Choroid plexus epithelial cell (primary cell): ENCODE measurements around the gene IL1R2.
A peak's percentile ranks its signal among the peaks of the same experiment; 100 is the strongest.

Experiments used
- DNase-seq: peaks from one replicate; pipeline ENCODE4 v3.0.0-alpha.2; 2010; ENCODE audit warnings: low read depth
- H3K4me3 ChIP-seq: 2 replicates; pipeline ENCODE4 v1.5.1; 2011; ENCODE audit warnings: low read depth, mild to moderate bottlenecking, control low read depth, low read length, moderate library complexity
- TF ChIP-seq, protein P1 (sequence below): conservative IDR thresholded peaks from 2 replicates; pipeline ENCODE4 v1.5.1; 2011; ENCODE audit warnings: low read depth, mild to moderate bottlenecking, control low read depth, inconsistent platforms, low read length, moderate library complexity

Gene IL1R2

DNA sequence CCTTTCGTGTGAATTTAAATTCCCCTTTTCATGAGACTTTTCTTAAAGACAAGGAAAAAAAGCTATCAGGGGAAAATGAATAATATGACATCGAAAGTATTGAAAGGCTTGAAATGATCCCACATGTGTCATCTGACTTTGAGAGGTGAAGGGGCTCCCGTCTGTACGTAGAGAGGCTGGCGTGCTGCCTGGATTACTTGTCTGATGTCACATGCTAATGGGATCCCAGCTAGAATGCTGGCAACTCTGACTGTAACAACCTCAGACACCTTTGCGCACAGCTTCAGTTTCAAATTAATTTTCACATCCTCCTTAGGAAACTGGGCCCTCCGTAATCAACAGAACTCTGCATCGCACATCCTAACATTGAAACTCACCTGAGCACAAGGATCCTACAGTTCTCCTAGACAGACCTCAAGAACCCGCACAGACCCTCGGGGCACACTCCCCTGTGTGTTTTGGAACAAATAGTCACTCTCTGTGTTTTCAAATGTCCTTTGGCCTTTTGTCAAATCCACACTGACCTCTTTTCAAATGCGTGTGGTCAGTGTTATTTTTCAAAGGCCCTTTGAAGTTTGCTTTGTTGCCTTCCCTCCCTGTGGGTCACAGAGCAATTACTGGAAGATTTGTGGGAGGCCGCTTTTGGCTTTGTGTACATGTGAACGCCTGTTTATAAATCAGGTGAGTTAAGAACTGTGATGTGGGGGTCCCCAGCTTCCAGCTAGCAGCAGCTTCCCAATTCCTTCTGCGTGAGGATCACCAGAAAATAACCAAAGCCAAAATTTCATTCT lies 65.9 kb downstream of the IL1R2 start:
- H3K4me3 ChIP-seq, result no peak overlapping the region
- TF ChIP-seq, protein P1, sequence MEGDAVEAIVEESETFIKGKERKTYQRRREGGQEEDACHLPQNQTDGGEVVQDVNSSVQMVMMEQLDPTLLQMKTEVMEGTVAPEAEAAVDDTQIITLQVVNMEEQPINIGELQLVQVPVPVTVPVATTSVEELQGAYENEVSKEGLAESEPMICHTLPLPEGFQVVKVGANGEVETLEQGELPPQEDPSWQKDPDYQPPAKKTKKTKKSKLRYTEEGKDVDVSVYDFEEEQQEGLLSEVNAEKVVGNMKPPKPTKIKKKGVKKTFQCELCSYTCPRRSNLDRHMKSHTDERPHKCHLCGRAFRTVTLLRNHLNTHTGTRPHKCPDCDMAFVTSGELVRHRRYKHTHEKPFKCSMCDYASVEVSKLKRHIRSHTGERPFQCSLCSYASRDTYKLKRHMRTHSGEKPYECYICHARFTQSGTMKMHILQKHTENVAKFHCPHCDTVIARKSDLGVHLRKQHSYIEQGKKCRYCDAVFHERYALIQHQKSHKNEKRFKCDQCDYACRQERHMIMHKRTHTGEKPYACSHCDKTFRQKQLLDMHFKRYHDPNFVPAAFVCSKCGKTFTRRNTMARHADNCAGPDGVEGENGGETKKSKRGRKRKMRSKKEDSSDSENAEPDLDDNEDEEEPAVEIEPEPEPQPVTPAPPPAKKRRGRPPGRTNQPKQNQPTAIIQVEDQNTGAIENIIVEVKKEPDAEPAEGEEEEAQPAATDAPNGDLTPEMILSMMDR, result no peak
- peak; percentile 88 for DNase-seq

DNA sequence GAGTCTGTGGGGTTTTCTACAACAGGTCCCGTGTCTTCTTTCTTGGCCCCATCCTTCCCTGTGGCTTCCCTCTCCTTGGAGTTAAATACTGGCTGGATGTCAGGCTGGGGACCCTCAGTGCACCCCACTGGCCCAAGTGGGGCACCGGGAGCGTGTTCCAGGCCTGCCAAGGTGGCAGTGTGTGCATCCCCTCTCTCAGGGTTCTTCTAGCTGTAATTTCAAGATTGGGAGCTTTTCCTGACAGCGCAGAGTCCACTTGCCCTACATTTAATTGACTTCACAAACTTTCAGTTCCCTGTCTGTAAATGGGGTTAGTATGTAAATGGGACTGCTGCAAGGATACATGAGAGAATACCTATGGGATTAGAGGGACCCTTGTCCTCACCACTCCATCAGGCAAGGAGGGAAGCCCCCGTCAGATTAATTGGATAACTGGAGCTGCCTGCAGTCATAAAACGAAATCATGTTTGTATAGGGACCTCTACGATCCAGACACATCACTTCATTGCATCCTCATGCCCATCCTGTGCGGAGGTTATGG lies 66.6 kb downstream of the IL1R2 start:
- no peak for DNase-seq
- H3K4me3 ChIP-seq, result no peak overlapping the region
- TF ChIP-seq, protein P1, result no peak

DNA sequence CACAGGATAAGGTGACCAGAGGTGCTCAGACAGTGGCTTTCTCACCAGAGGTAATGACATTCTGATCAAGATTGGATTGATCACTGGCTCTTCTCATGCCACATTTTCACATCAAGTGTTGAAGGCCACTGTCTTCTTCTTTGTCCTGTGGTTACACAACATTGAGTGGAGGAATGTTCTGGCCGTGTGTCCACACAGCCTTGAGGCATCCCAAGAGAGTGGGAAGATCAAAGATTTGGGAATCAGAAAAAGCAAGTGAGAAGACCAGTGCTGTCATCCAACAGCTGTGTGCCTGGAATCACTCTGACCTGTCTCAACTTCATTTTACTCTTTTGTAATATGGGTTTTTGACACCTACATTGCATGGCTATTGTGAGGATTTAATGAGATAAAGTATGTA lies 67.4 kb downstream of the IL1R2 start:
- TF ChIP-seq, protein P1, result no peak
- no peak overlapping the region for H3K4me3 ChIP-seq
- no peak for DNase-seq

DNA sequence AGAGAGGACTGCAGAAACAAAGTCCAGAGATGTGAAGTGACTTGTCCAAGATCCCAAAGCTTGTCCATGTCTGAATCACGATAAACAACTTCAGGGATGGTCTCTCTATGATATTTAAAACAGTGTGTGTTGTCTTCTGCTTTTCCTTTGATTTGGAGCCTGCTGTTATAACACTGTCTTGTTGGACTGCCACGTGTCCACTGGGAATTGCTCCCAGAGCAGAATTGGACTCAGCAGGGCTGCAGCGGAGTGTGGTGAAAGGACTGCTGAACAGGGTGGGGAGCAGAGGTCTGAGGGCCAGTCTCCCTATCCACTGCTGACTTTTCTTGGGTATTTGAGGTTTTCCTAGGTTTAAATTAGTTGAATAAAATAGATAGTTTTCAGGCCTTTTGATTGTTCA lies 68.3 kb downstream of the IL1R2 start:
- no peak overlapping the region for H3K4me3 ChIP-seq
- DNase-seq, result no peak
- TF ChIP-seq, protein P1, result no peak

DNA sequence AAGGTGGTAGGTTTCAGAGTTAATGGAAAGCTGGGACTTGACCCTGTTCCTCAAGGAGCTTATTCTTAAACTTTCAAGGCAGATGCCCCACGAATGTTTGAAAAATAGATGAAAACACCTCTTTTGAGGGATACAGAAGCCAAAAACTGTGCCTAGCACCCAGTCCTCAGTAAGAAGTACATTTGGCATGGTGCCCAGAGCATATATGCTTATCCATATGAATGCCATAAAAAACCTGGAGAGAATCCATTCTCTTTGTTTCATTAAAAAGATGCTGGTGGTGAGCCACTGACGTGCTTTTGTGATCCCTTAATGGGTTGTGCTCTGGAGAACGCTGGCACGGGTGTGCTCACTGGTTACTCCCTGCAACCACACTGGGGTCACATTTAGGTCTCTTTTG lies 69.0 kb downstream of the IL1R2 start:
- no peak for DNase-seq
- H3K4me3 ChIP-seq, result no peak overlapping the region
- TF ChIP-seq, protein P1, result no peak

DNA sequence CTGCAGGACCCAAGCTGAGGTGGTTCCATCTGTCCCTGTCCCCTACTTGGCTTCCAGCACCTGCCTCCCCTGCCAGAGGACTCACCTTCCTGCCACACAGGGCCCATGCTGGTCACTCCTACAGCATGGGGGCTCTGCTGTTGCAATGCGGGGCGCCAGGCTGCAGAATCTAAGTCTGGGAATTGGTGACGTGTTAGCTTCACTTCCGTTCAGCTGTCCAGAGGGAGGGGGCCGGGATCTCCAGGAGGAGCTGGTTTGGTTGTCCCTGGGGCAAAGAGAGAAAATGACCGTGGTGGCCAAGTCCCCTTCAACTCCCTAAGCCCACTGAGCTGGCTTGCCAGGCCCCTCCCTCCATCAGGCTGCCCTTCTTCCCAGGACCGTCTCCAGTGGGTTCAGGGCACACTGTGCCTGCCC lies 69.5 kb downstream of the IL1R2 start:
- TF ChIP-seq, protein P1, result no peak
- H3K4me3 ChIP-seq, result no peak overlapping the region
- DNase-seq, result no peak
